Inferior parietal cortex (tissue), 1 donor: ENCODE results near the gene TXNDC2.

Source experiments
- DNase-seq: peaks from one replicate; pipeline ENCODE4 v3.0.0-alpha.2; 2016; ENCODE audit errors: extremely low spot score

The TXNDC2 gene

GRCh38 chr18:9860682-9861081, 25.1 kb upstream of the TXNDC2 start:
- no peak for DNase-seq

- no peak for DNase-seq
These were observed 24.6 kb upstream of the TXNDC2 start for GRCh38 chr18:9861157-9861556.

GRCh38 chr18:9861933-9862332, 23.8 kb upstream of the TXNDC2 start:
- DNase-seq: no peak

GRCh38 chr18:9862686-9863085, 23.1 kb upstream of the TXNDC2 start:
- DNase-seq: no peak

- DNase-seq: no peak
These were observed 22.5 kb upstream of the TXNDC2 start for GRCh38 chr18:9863282-9863681.

- no peak for DNase-seq
These were observed 19.8 kb upstream of the TXNDC2 start for GRCh38 chr18:9865764-9866490.

- DNase-seq: no peak
These were observed 19.1 kb upstream of the TXNDC2 start for GRCh38 chr18:9866627-9867026.

- DNase-seq: no peak
These were observed 18.6 kb upstream of the TXNDC2 start for GRCh38 chr18:9867071-9867594.

GRCh38 chr18:9868857-9869714, 16.7 kb upstream of the TXNDC2 start:
- DNase-seq: no peak

- DNase-seq: peak; percentile 44
These were observed 15.9 kb upstream of the TXNDC2 start for GRCh38 chr18:9869715-9870430.

GRCh38 chr18:9870431-9871008, 15.3 kb upstream of the TXNDC2 start:
- DNase-seq: no peak

GRCh38 chr18:9871244-9871746, 14.5 kb upstream of the TXNDC2 start:
- DNase-seq: no peak

- no peak for DNase-seq
These were observed 12.9 kb upstream of the TXNDC2 start for GRCh38 chr18:9872823-9873222.

GRCh38 chr18:9874728-9875127, 11.0 kb upstream of the TXNDC2 start:
- no peak for DNase-seq

- no peak for DNase-seq
These were observed 9.4 kb upstream of the TXNDC2 start for GRCh38 chr18:9876212-9876866.

- DNase-seq: peak; percentile 57
These were observed 8.7 kb upstream of the TXNDC2 start for GRCh38 chr18:9876867-9877654.

GRCh38 chr18:9877655-9878014, 8.1 kb upstream of the TXNDC2 start:
- DNase-seq: no peak

- DNase-seq: no peak
These were observed 7.7 kb upstream of the TXNDC2 start for GRCh38 chr18:9878095-9878494.

- DNase-seq: no peak
These were observed 7.0 kb upstream of the TXNDC2 start for GRCh38 chr18:9878783-9879242.

GRCh38 chr18:9884090-9884489, 1.7 kb upstream of the TXNDC2 start:
- no peak for DNase-seq
